H9 (cell line): Measurements from ENCODE around the gene RBM34. TPM values are rescaled to one million over a fixed set of nuclear protein-coding genes. Genes with fewer than 3 reads are reported as not detected.

ENCODE experiments used
- DNase-seq: peaks from one replicate; pipeline ENCODE4 v3.0.0-alpha.2; 2017
- H2AFZ ChIP-seq: one replicate; pipeline ENCODE4 v1.6.1; 2013; ENCODE audit warnings: mild to moderate bottlenecking, low read length, control low read depth, moderate library complexity
- H2AK5ac ChIP-seq: 2 replicates; pipeline ENCODE4 v1.6.1; 2013; ENCODE audit warnings: low read length, control low read depth, mixed read lengths; ENCODE audit not compliant: insufficient read length
- H2BK120ac ChIP-seq: one replicate; pipeline ENCODE4 v1.6.1; 2013; ENCODE audit warnings: low read depth, mild to moderate bottlenecking, low read length, control low read depth, inconsistent platforms; ENCODE audit not compliant: poor library complexity, severe bottlenecking
- H2BK12ac ChIP-seq: 2 replicates; pipeline ENCODE4 v1.6.1; 2013; ENCODE audit warnings: low read length, control low read depth, mixed read lengths, low read depth; ENCODE audit not compliant: insufficient read length
- H2BK15ac ChIP-seq: 2 replicates; pipeline ENCODE4 v1.6.1; 2013; ENCODE audit warnings: low read depth, low read length, control low read depth
- H2BK20ac ChIP-seq: one replicate; pipeline ENCODE4 v1.6.1; 2013; ENCODE audit warnings: low read depth, mild to moderate bottlenecking, low read length, control low read depth, inconsistent platforms; ENCODE audit not compliant: poor library complexity, severe bottlenecking
- H2BK5ac ChIP-seq: 2 replicates; pipeline ENCODE4 v1.6.1; 2013; ENCODE audit warnings: low read length, control low read depth, mixed read lengths; ENCODE audit not compliant: insufficient read length
- H3K14ac ChIP-seq: 2 replicates; pipeline ENCODE4 v1.6.1; 2013; ENCODE audit warnings: low read length, control low read depth; ENCODE audit not compliant: insufficient read depth
- H3K18ac ChIP-seq: 2 replicates; pipeline ENCODE4 v1.6.1; 2013; ENCODE audit warnings: low read depth, mild to moderate bottlenecking, mixed read lengths, low read length, control low read depth; ENCODE audit not compliant: insufficient read length
- H3K23ac ChIP-seq: 2 replicates; pipeline ENCODE4 v1.6.1; 2013; ENCODE audit warnings: low read length, control low read depth, mixed read lengths, low read depth; ENCODE audit not compliant: insufficient read length
- H3K23me2 ChIP-seq: 2 replicates; pipeline ENCODE4 v1.6.1; 2013; ENCODE audit warnings: low read depth, mild to moderate bottlenecking, mixed read lengths, low read length, control low read depth; ENCODE audit not compliant: insufficient read length, poor library complexity, severe bottlenecking
- H3K27ac ChIP-seq: 2 replicates; pipeline ENCODE4 v1.5.1; 2013; ENCODE audit warnings: low read length, control low read depth, mixed read lengths, low read depth; ENCODE audit not compliant: insufficient read length
- H3K27me3 ChIP-seq: 2 replicates; pipeline ENCODE4 v1.6.1; 2013; ENCODE audit warnings: low read length, control low read depth, inconsistent platforms; ENCODE audit not compliant: insufficient read depth
- H3K4ac ChIP-seq: 2 replicates; pipeline ENCODE4 v1.6.1; 2013; ENCODE audit warnings: low read depth, mild to moderate bottlenecking, control low read depth, inconsistent platforms, low read length, moderate library complexity
- H3K4me1 ChIP-seq: 2 replicates; pipeline ENCODE4 v1.6.1; 2013; ENCODE audit warnings: low read length, control low read depth, inconsistent platforms; ENCODE audit not compliant: insufficient read depth
- H3K4me2 ChIP-seq: 2 replicates; pipeline ENCODE4 v1.6.1; 2013; ENCODE audit warnings: low read length, control low read depth, mixed read lengths; ENCODE audit not compliant: insufficient read length, insufficient read depth
- H3K56ac ChIP-seq: 2 replicates; pipeline ENCODE4 v1.6.1; 2013; ENCODE audit warnings: low read depth, mild to moderate bottlenecking, mixed read lengths, low read length, control low read depth; ENCODE audit not compliant: insufficient read length
- H3K79me1 ChIP-seq: 2 replicates; pipeline ENCODE4 v1.6.1; 2013; ENCODE audit warnings: low read depth, mild to moderate bottlenecking, moderate library complexity, low read length, control low read depth, inconsistent platforms; ENCODE audit not compliant: insufficient read depth, poor library complexity, severe bottlenecking
- H3K79me2 ChIP-seq: 2 replicates; pipeline ENCODE4 v1.6.1; 2013; ENCODE audit warnings: low read length, control low read depth, inconsistent platforms; ENCODE audit not compliant: insufficient read depth
- H3K9ac ChIP-seq: 2 replicates; pipeline ENCODE4 v1.6.1; 2013; ENCODE audit warnings: low read length, control low read depth, mixed read lengths; ENCODE audit not compliant: insufficient read length; ENCODE audit errors: extremely low read depth
- H3K9me3 ChIP-seq: one replicate; pipeline ENCODE4 v1.6.1; 2013; ENCODE audit warnings: low read depth, low read length, inconsistent platforms; ENCODE audit not compliant: control insufficient read depth
- H3T11ph ChIP-seq: one replicate; pipeline ENCODE4 v1.6.1; 2013; ENCODE audit warnings: mild to moderate bottlenecking, low read length, control low read depth, inconsistent platforms
- H4K20me1 ChIP-seq: one replicate; pipeline ENCODE4 v1.6.1; 2013; ENCODE audit not compliant: control insufficient read depth, insufficient read length, insufficient read depth
- H4K5ac ChIP-seq: 2 replicates; pipeline ENCODE4 v1.6.1; 2013; ENCODE audit warnings: low read depth, mild to moderate bottlenecking, mixed read lengths, low read length, control low read depth; ENCODE audit not compliant: insufficient read length
- H4K8ac ChIP-seq: replicated peaks from 2 replicates; pipeline ENCODE4 v1.6.1; 2013; ENCODE audit warnings: low read length, control low read depth, mixed read lengths, low read depth; ENCODE audit not compliant: insufficient read length
- H4K91ac ChIP-seq: 2 replicates; pipeline ENCODE4 v1.6.1; 2013; ENCODE audit warnings: low read depth, mild to moderate bottlenecking, moderate library complexity, mixed read lengths, low read length, control low read depth; ENCODE audit not compliant: insufficient read length
- H3K27ac Mint-ChIP-seq, 3 experiments: 2 replicates in 2 of 3; 3 replicates in 1 of 3; pipeline ENCODE4 v1.8.0; 2020 to 2021; ENCODE audit warnings: mixed read lengths in 3 of 3, mild to moderate bottlenecking in 1 of 3, moderate library complexity in 1 of 3
- H3K27me3 Mint-ChIP-seq: 2 replicates; pipeline ENCODE4 v1.8.0; 2021; ENCODE audit warnings: low read depth, mild to moderate bottlenecking, moderate library complexity, mixed read lengths
- H3K36me3 Mint-ChIP-seq, 3 experiments: 2 replicates in 2 of 3; 3 replicates in 1 of 3; pipeline ENCODE4 v1.8.0; 2020 to 2021; ENCODE audit warnings: low read depth in 3 of 3, mixed read lengths in 3 of 3; ENCODE audit not compliant: insufficient read depth in 1 of 3
- H3K4me1 Mint-ChIP-seq, 2 experiments: 2 replicates each; pipeline ENCODE4 v1.8.0; 2020; ENCODE audit warnings: mixed read lengths in 2 of 2
- H3K4me3 Mint-ChIP-seq, 2 experiments: 2 replicates in 1 of 2; 3 replicates in 1 of 2; pipeline ENCODE4 v1.8.0; 2020 to 2021; ENCODE audit warnings: mild to moderate bottlenecking in 2 of 2, mixed read lengths in 2 of 2, moderate library complexity in 1 of 2
- H3K9me3 Mint-ChIP-seq, 2 experiments: 2 replicates in 1 of 2; 3 replicates in 1 of 2; pipeline ENCODE4 v1.8.0; 2020; ENCODE audit warnings: mild to moderate bottlenecking in 2 of 2, mixed read lengths in 2 of 2, moderate library complexity in 1 of 2
- CTCF ChIP-seq: fragments of 200-600 bp; sonication (generic); conservative IDR thresholded peaks from 3 replicates; pipeline ENCODE4 v1.8.0; 2021; ENCODE audit warnings: antibody characterized with exemption, mild to moderate bottlenecking
- WGBS: extraction: QIAGEN DNeasy Blood & Tissue Kit; methylation state at CpG from one replicate; pipeline ENCODE4 v1.1.7; 2013; ENCODE audit warnings: missing lambda C conversion rate, low lambda C conversion rate, mixed read lengths; ENCODE audit not compliant: insufficient read length; ENCODE audit errors: extremely low coverage; 5-methylcytosine and 5-hydroxymethylcytosine counted together
- total RNA-seq: library from RNA; stranded (reverse); gene quantifications from 2 replicates; pipeline ENCODE4 v1.2.1, GENCODE V29; 2021

Gene RBM34
- total RNA-seq, 1 experiment from 2014 or later, result 121 TPM

GRCh38 chr1:235124111-235124510, 36.9 kb downstream of the RBM34 start:
- no peak overlapping the region for H2BK120ac ChIP-seq
- H2BK5ac ChIP-seq, result no peak overlapping the region
- WGBS, result no CpG with 5 or more reads among the region's 9 CpGs
- H2AFZ ChIP-seq, result no peak overlapping the region
- no peaks in the 10 kb centered on the region for H3K4me1 ChIP-seq
- H3K14ac ChIP-seq, result no peak overlapping the region
- H3K4me3 Mint-ChIP-seq, result no peak overlapping the region
- H3K4me2 ChIP-seq, result no peak overlapping the region
- H3K27me3 ChIP-seq, result no peaks in the 10 kb centered on the region
- H3K27me3 Mint-ChIP-seq, result no peaks in the 10 kb centered on the region; the same call in 1 of the 2 replicates
- H3K27ac ChIP-seq, result no peak overlapping the region
- no peak overlapping the region for H3T11ph ChIP-seq
- H3K9me3 ChIP-seq, result no peaks in the 10 kb centered on the region
- H4K91ac ChIP-seq, result no peak overlapping the region
- no peak overlapping the region for H3K56ac ChIP-seq
- peaks cover 51% of the 10 kb centered on the region for H3K79me2 ChIP-seq
- no peak overlapping the region for H3K9ac ChIP-seq
- no peak overlapping the region for H2BK20ac ChIP-seq
- H2BK15ac ChIP-seq, result no peak overlapping the region
- H4K5ac ChIP-seq, result no peak overlapping the region
- DNase-seq, result no peak
- no peak overlapping the region for H2BK12ac ChIP-seq
- no peaks in the 10 kb centered on the region for H4K20me1 ChIP-seq
- 0 out of 5 replicates have a peak, but pooled peaks cover 0 to 3% of the 10 kb centered on the region in 2 experiments for H3K9me3 Mint-ChIP-seq
- no peak overlapping the region for H4K8ac ChIP-seq
- no peak overlapping the region for H3K23ac ChIP-seq
- TF ChIP-seq CTCF, result no peak
- H3K4me1 Mint-ChIP-seq, result peaks cover 20 to 23% of the 10 kb centered on the region in 2 experiments
- no peaks in the 10 kb centered on the region for H3K79me1 ChIP-seq
- H3K27ac Mint-ChIP-seq, result 0 out of 7 replicates have a peak overlapping the region, but pooled peaks of 1 of the 3 experiments have one; percentile 57
- peaks cover 47 to 76% (median 68%) of the 10 kb centered on the region in 3 experiments for H3K36me3 Mint-ChIP-seq
- H2AK5ac ChIP-seq, result no peak overlapping the region
- H3K4ac ChIP-seq, result no peak overlapping the region
- no peak overlapping the region for H3K18ac ChIP-seq
- peaks cover 4% of the 10 kb centered on the region for H3K23me2 ChIP-seq
